HepG2 (cell line): ENCODE data around the gene PEAK3. TPM values are rescaled to one million over a fixed set of nuclear protein-coding genes. Genes with fewer than 3 reads are reported as not detected.

Source experiments
- ATAC-seq: fragments of 200-7000 bp; cut with Tn5 transposase; 3 replicates; pipeline ENCODE4 v1.9.1; 2020; ENCODE audit warnings: mild to moderate bottlenecking, moderate library complexity
- BruUV-seq: library from RNA; stranded (reverse); fragments of 400-500 nt; replicated peaks from 2 replicates; lab custom pipeline; 2021; lab: Mats Ljungman, UMichigan
- CTCF ChIA-PET: fragments of 300-600 bp; formaldehyde crosslinking; extraction: SDS; loops from one replicate; lab custom pipeline; 2021; ENCODE audit warnings: low total read pairs, inconsistent platforms, low intra/inter-chr PET ratio; lab: Yijun Ruan, JAX
- POLR2A ChIA-PET: fragments of 350-600 bp; sonication (Branson Sonifier 250); formaldehyde crosslinking; loops from one replicate; lab custom pipeline; 2020; ENCODE audit warnings: antibody characterized with exemption, inconsistent platforms; lab: Yijun Ruan, JAX
- DNase-seq: peaks from one replicate; pipeline ENCODE4 v3.0.0-alpha.2; 2015; ENCODE audit warnings: low spot score
- FAIRE-seq: peaks from 3 replicates; lab custom pipeline; 2011; peaks lifted over from hg19 to GRCh38; lab: Jason Lieb, UNC
- H2AFZ ChIP-seq: one replicate; pipeline ENCODE4 v1.6.1; 2011; ENCODE audit warnings: low read length, inconsistent platforms
- H3K27ac ChIP-seq: fragments of 300-600 bp; 3 replicates; pipeline ENCODE4 v1.8.0; 2011; ENCODE audit warnings: mixed run types, mild to moderate bottlenecking, mixed read lengths, low read length, inconsistent platforms; ENCODE audit not compliant: insufficient read depth; ENCODE audit errors: extremely low read length
- H3K27me3 ChIP-seq, 2 experiments: fragments of 200-600 bp in 1 of 2; 2 replicates in 1 of 2; 3 replicates in 1 of 2; pipeline versions ENCODE4 v1.6.0 to v1.8.0; 2011; ENCODE audit warnings: low read length in 2 of 2, mild to moderate bottlenecking in 2 of 2, moderate library complexity in 2 of 2, inconsistent platforms in 1 of 2; ENCODE audit not compliant: insufficient read depth in 2 of 2, control insufficient read depth in 1 of 2
- H3K36me3 ChIP-seq, 2 experiments: fragments of 200-600 bp in 1 of 2; replicated peaks in 1 of 2; 2 replicates in 1 of 2; 3 replicates in 1 of 2; pipeline versions ENCODE4 v1.5.1 to v1.8.0; 2011; ENCODE audit warnings: low read length in 2 of 2, inconsistent platforms in 1 of 2; ENCODE audit not compliant: insufficient read depth in 2 of 2, control insufficient read depth in 1 of 2
- H3K4me1 ChIP-seq: 2 replicates; pipeline ENCODE4 v1.5.1; 2012; ENCODE audit warnings: low read length, inconsistent platforms; ENCODE audit not compliant: insufficient read depth
- H3K4me2 ChIP-seq: 2 replicates; pipeline ENCODE4 v1.6.0; 2011; ENCODE audit warnings: low read depth, low read length, inconsistent platforms
- H3K4me3 ChIP-seq, 3 experiments: fragments of 200-600 bp in 1 of 3; sonication (generic), shearing (Covaris generic) in 1 of 3; replicated peaks in 1 of 3; 2 replicates each; pipeline ENCODE4 v1.5.1; 2011 to 2016; ENCODE audit warnings: low read length in 3 of 3, inconsistent platforms in 2 of 3, low read depth in 2 of 3, mild to moderate bottlenecking in 2 of 3, control low read depth in 1 of 3, mixed read lengths in 1 of 3; ENCODE audit not compliant: insufficient read depth in 1 of 3
- H3K79me2 ChIP-seq: one replicate; pipeline ENCODE4 v1.6.1; 2011; ENCODE audit warnings: low read length, inconsistent platforms; ENCODE audit not compliant: insufficient read depth
- H3K9ac ChIP-seq: 2 replicates; pipeline ENCODE4 v1.6.0; 2011; ENCODE audit warnings: mild to moderate bottlenecking, low read depth, low read length, inconsistent platforms; ENCODE audit not compliant: insufficient read depth
- H3K9me3 ChIP-seq: 2 replicates; pipeline ENCODE4 v1.5.1; 2012; ENCODE audit warnings: mild to moderate bottlenecking, low read length
- H4K20me1 ChIP-seq: 2 replicates; pipeline ENCODE4 v1.6.0; 2011; ENCODE audit warnings: inconsistent platforms, mild to moderate bottlenecking, low read length, moderate library complexity; ENCODE audit not compliant: insufficient read depth
- CBFB ChIP-seq: sonication (generic); formaldehyde crosslinking; IDR thresholded peaks from 2 replicates; pipeline ENCODE4 v1.4.0; 2020; ENCODE audit warnings: missing genetic modification reagents
- FOSL2 ChIP-seq: sonication (generic); formaldehyde crosslinking; IDR thresholded peaks from 2 replicates; pipeline ENCODE4 v1.4.0; 2020; ENCODE audit warnings: missing genetic modification reagents
- HDAC6 ChIP-seq: fragments of 200-600 bp; sonication (generic); IDR thresholded peaks from 2 replicates; pipeline ENCODE4 v1.7.0; 2017; ENCODE audit warnings: mild to moderate bottlenecking, antibody characterized with exemption, low read length, low read depth
- HIVEP1 ChIP-seq: sonication (generic); formaldehyde crosslinking; IDR thresholded peaks from 2 replicates; pipeline ENCODE4 v1.4.0; 2020; ENCODE audit warnings: mild to moderate bottlenecking, missing genetic modification reagents
- KLF9 ChIP-seq: IDR thresholded peaks from 2 replicates; pipeline ENCODE4 v1.6.1; 2016; ENCODE audit warnings: low read depth
- MBNL3 ChIP-seq: fragments of 250-450 bp; sonication (Bioruptor Pico); conservative IDR thresholded peaks from 2 replicates; pipeline ENCODE4 v1.8.0; 2022; ENCODE audit warnings: mild to moderate bottlenecking, inconsistent platforms
- MZF1 ChIP-seq: sonication (generic); formaldehyde crosslinking; IDR thresholded peaks from 2 replicates; pipeline ENCODE4 v1.8.1; 2023; ENCODE audit warnings: mild to moderate bottlenecking, missing genetic modification reagents, borderline replicate concordance
- NPAS2 ChIP-seq: sonication (generic); formaldehyde crosslinking; IDR thresholded peaks from 2 replicates; pipeline ENCODE4 v1.8.0; 2022; ENCODE audit warnings: mild to moderate bottlenecking, missing genetic modification reagents, borderline replicate concordance
- SIN3B ChIP-seq: fragments of 150-350 bp; IDR thresholded peaks from 2 replicates; pipeline ENCODE4 v1.6.1; 2014; ENCODE audit warnings: low read length
- ZBTB21 ChIP-seq: sonication (generic); formaldehyde crosslinking; IDR thresholded peaks from 2 replicates; pipeline ENCODE4 v1.4.0; 2020; ENCODE audit warnings: missing genetic modification reagents
- ZNF383 ChIP-seq: sonication (generic); formaldehyde crosslinking; IDR thresholded peaks from 2 replicates; pipeline ENCODE4 v1.4.0; 2020; ENCODE audit warnings: missing genetic modification reagents, mild to moderate bottlenecking, borderline replicate concordance
- ZNF432 ChIP-seq: sonication (generic); formaldehyde crosslinking; IDR thresholded peaks from 2 replicates; pipeline ENCODE4 v1.5.0; 2020; ENCODE audit warnings: missing genetic modification reagents, mild to moderate bottlenecking, borderline replicate concordance
- WGBS: methylation state at CpG from one replicate; pipeline ENCODE4 v1.1.6; 2017; ENCODE audit warnings: low lambda C conversion rate; 5-methylcytosine and 5-hydroxymethylcytosine counted together
- in situ Hi-C: cut with HindIII; loops from 2 replicates; pipeline ENCODE4 v1.10.0; 2017; ENCODE audit warnings: low pct_unique_long_range_greater_than_20kb; ENCODE audit not compliant: extremely low pct_ligation_motif_present
- intact Hi-C: fragments of 100-400 bp; cut with micrococcal nuclease; formaldehyde crosslinking; loops from one replicate; pipeline ENCODE4 v1.10.0; 2022; ENCODE audit not compliant: unreplicated experiment
- polyA plus RNA-seq, 8 experiments: library from polyadenylated mRNA; depleted of rRNA in 3 of 8; stranded (reverse) in 7 of 8; unstranded in 1 of 8; fragments of >200 nt; fragmentation: Illumina TruSeq in 4 of 8; extraction: Trizol in 4 of 8; gene quantifications; 2 replicates each; pipeline versions ENCODE4 v1.2.1 to v1.2.3, GENCODE V29; 2011 to 2016; ENCODE audit warnings: low read depth in 4 of 8, missing spikeins in 1 of 8, mixed read lengths in 1 of 8; ENCODE audit not compliant: insufficient read depth in 1 of 8
- total RNA-seq, 5 experiments: library from RNA; depleted of rRNA; stranded (reverse); fragments of >200 nt; fragmentation: Illumina TruSeq; extraction: Trizol; gene quantifications; 2 replicates each; pipeline ENCODE4 v1.2.3, GENCODE V29; 2016; ENCODE audit warnings: low read depth in 1 of 5
- TF ChIP-seq, protein P1 (sequence below): sonication (generic); formaldehyde crosslinking; IDR thresholded peaks from 2 replicates; pipeline ENCODE4 v1.5.1; 2020; ENCODE audit warnings: mild to moderate bottlenecking, missing genetic modification reagents
- TF ChIP-seq, protein P2 (sequence below): sonication (generic); formaldehyde crosslinking; IDR thresholded peaks from 2 replicates; pipeline ENCODE4 v1.4.0; 2020; ENCODE audit warnings: missing genetic modification reagents
- TF ChIP-seq, protein P3 (sequence below): sonication (generic); formaldehyde crosslinking; IDR thresholded peaks from 2 replicates; pipeline ENCODE4 v1.5.0; 2020; ENCODE audit warnings: missing genetic modification reagents

Gene PEAK3
- total and polyA plus RNA-seq, 2 of the 13 experiments (the other 11 are each of a cell fraction or from before 2014, with no cell fraction given): not detected

DNA sequence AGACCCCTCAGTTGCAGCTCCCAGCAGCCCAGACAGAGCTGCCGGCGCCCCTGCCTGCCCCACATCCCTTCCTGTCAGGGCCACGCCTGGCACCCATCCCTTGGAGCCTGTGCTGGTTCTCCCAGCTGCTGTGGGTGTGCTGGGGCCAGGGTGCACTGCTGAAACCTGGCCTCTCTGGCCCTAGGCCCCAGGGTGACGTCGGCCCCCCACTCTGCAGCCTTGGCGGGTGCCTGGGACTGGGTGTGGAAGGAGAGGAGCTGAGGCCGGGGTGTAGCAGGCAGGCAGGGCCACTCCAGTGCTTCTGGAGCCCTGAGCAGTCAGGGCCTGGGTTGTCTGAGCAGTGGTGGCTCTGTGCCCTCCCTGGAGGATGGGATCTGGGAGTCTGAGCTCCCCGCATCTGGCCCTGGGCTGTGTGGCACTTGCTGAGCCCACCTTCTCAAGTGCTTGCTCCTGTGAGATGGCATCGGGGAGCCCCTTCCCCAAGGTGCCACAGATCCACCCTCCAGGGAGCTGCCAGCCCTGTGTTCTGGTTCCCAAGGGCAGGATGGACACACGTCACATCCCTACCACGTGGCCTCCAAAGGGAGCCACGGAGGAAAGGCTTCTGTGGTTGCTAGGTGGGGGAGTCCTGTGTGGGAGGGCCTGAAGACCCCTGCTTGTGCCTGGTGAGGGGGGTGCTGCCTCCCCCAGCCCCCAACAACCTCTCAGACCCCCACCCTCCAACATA is 51.0 kb downstream of the PEAK3 start:
- Histone ChIP-seq H3K36me3 (peaks cover 25 to 36% of the 10 kb centered on the region in 2 experiments; a peak in 4 of 5 replicates), H3K4me1 (peaks cover 29% of the 10 kb centered on the region), H2AFZ (no peak overlapping the region), H3K27ac (no peak overlapping the region), H3K4me2 (no peak overlapping the region), H4K20me1 (peaks cover 10% of the 10 kb centered on the region; the same call in 1 of the 2 replicates), H3K79me2 (peaks cover 7% of the 10 kb centered on the region), H3K27me3 (no peaks in the 10 kb centered on the region), H3K9ac (no peak overlapping the region), H3K9me3 (no peaks in the 10 kb centered on the region), H3K4me3 (no peak overlapping the region)
- no peak for DNase-seq
- no peak for FAIRE-seq
- peak; percentile 1; the same call in 2 of the 3 replicates for ATAC-seq
- intact Hi-C loops: loop anchor here (10.0 kb wide), 2 partner anchors 76 to 84 kb away; partner anchors contain the start of gene AP3D1
- WGBS: 100% methylated on average over 6 of the region's 12 CpGs
- BruUV-seq: TSS peak; percentile 14
- ChIA-PET POLR2A (interaction anchor here (0.6 to 0.8 kb wide), 4 partner anchors 18 to 193 kb away, joined by 3 to 6 read pairs (median 3); no protein-coding TSS in a partner anchor), CTCF (no interaction called here)
- in situ Hi-C loops: loop anchor here (10.0 kb wide), 1 partner anchor 84 kb away; no protein-coding TSS in a partner anchor
- TF ChIP-seq SIN3B (no peak), NPAS2 (CRISPR knock-in tag) (no peak), ZNF383 (CRISPR knock-in tag) (no peak), HDAC6 (no peak), KLF9 (no peak), FOSL2 (CRISPR knock-in tag) (no peak), MBNL3 (CRISPR knock-in tag) (no peak), ZBTB21 (CRISPR knock-in tag) (no peak), CBFB (CRISPR knock-in tag) (no peak), MZF1 (CRISPR knock-in tag) (no peak), HIVEP1 (CRISPR knock-in tag) (0 out of 2 replicates have a peak, but pooled peaks have one; percentile 14), ZNF432 (CRISPR knock-in tag) (no peak)
- TF ChIP-seq, protein P1, sequence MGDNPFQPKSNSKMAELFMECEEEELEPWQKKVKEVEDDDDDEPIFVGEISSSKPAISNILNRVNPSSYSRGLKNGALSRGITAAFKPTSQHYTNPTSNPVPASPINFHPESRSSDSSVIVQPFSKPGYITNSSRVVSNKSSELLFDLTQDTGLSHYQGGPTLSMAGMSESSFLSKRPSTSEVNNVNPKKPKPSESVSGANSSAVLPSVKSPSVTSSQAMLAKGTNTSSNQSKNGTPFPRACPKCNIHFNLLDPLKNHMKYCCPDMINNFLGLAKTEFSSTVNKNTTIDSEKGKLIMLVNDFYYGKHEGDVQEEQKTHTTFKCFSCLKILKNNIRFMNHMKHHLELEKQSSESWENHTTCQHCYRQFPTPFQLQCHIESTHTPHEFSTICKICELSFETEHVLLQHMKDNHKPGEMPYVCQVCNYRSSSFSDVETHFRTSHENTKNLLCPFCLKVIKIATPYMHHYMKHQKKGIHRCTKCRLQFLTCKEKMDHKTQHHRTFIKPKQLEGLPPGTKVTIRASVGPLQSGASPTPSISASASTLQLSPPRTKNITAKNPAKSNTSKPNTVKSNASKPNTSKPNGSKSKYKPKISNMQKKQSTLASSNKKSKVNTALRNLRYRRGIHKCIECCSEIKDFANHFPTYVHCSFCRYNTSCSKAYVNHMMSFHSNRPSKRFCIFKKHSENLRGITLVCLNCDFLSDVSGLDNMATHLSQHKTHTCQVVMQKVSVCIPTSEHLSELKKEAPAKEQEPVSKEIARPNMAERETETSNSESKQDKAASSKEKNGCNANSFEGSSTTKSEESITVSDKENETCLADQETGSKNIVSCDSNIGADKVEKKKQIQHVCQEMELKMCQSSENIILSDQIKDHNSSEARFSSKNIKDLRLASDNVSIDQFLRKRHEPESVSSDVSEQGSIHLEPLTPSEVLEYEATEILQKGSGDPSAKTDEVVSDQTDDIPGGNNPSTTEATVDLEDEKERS (CRISPR knock-in tag): no peak
- TF ChIP-seq, protein P2, sequence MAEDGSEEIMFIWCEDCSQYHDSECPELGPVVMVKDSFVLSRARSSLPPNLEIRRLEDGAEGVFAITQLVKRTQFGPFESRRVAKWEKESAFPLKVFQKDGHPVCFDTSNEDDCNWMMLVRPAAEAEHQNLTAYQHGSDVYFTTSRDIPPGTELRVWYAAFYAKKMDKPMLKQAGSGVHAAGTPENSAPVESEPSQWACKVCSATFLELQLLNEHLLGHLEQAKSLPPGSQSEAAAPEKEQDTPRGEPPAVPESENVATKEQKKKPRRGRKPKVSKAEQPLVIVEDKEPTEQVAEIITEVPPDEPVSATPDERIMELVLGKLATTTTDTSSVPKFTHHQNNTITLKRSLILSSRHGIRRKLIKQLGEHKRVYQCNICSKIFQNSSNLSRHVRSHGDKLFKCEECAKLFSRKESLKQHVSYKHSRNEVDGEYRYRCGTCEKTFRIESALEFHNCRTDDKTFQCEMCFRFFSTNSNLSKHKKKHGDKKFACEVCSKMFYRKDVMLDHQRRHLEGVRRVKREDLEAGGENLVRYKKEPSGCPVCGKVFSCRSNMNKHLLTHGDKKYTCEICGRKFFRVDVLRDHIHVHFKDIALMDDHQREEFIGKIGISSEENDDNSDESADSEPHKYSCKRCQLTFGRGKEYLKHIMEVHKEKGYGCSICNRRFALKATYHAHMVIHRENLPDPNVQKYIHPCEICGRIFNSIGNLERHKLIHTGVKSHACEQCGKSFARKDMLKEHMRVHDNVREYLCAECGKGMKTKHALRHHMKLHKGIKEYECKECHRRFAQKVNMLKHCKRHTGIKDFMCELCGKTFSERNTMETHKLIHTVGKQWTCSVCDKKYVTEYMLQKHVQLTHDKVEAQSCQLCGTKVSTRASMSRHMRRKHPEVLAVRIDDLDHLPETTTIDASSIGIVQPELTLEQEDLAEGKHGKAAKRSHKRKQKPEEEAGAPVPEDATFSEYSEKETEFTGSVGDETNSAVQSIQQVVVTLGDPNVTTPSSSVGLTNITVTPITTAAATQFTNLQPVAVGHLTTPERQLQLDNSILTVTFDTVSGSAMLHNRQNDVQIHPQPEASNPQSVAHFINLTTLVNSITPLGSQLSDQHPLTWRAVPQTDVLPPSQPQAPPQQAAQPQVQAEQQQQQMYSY: no peak
- TF ChIP-seq, protein P3, sequence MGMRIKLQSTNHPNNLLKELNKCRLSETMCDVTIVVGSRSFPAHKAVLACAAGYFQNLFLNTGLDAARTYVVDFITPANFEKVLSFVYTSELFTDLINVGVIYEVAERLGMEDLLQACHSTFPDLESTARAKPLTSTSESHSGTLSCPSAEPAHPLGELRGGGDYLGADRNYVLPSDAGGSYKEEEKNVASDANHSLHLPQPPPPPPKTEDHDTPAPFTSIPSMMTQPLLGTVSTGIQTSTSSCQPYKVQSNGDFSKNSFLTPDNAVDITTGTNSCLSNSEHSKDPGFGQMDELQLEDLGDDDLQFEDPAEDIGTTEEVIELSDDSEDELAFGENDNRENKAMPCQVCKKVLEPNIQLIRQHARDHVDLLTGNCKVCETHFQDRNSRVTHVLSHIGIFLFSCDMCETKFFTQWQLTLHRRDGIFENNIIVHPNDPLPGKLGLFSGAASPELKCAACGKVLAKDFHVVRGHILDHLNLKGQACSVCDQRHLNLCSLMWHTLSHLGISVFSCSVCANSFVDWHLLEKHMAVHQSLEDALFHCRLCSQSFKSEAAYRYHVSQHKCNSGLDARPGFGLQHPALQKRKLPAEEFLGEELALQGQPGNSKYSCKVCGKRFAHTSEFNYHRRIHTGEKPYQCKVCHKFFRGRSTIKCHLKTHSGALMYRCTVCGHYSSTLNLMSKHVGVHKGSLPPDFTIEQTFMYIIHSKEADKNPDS (CRISPR knock-in tag): no peak
